Cardiac muscle cell (in vitro differentiated cells and primary cell): ENCODE results near the gene SEC22C. TPM values are rescaled to one million over a fixed set of nuclear protein-coding genes. Genes with fewer than 3 reads are reported as not detected.
A peak's percentile ranks its signal among the peaks of the same experiment; 100 is the strongest.
"Not testable (repeated sequence)": the region's sequence is repeated elsewhere in the genome, so short reads cannot be mapped to it uniquely, and the experiment has no call there.

Experiments used
- DNase-seq, 2 donors: peaks; one replicate each; pipeline versions ENCODE4 v3.0.0 to v3.0.0-alpha.2; 2010 to 2017; ENCODE audit warnings: low read depth in 1 of 2, low spot score in 1 of 2
- H3K27ac ChIP-seq: fragments of 200-600 bp; sonication (generic); 2 replicates; pipeline ENCODE4 v1.5.1; 2016
- H3K27me3 ChIP-seq: fragments of 200-600 bp; sonication (generic); 2 replicates; pipeline ENCODE4 v1.6.0; 2016; ENCODE audit warnings: control low read depth
- H3K36me3 ChIP-seq: fragments of 200-600 bp; sonication (generic); 2 replicates; pipeline ENCODE4 v1.5.1; 2016; ENCODE audit warnings: control low read depth
- H3K4me1 ChIP-seq: fragments of 200-600 bp; sonication (generic); 2 replicates; pipeline ENCODE4 v1.8.1; 2017; ENCODE audit warnings: low read depth, mild to moderate bottlenecking, mixed run types
- H3K4me3 ChIP-seq: fragments of 200-600 bp; sonication (generic); 2 replicates; pipeline ENCODE4 v1.5.1; 2016; ENCODE audit warnings: mild to moderate bottlenecking
- H3K9me3 ChIP-seq: fragments of 200-600 bp; sonication (generic); 2 replicates; pipeline ENCODE4 v1.5.1; 2017; ENCODE audit warnings: low read depth, mild to moderate bottlenecking, control low read depth
- polyA plus RNA-seq: library from polyadenylated mRNA; unstranded; fragments of >200 nt; fragmentation: Nextera tagmentation; extraction: Ambion mirVana; gene quantifications from 2 replicates; pipeline ENCODE4 v1.2.1, GENCODE V29; 2016
- total RNA-seq: library from RNA; depleted of rRNA; stranded (reverse); fragments of >200 nt; gene quantifications from 2 replicates; pipeline ENCODE4 v1.2.3, GENCODE V29; 2016
- TF ChIP-seq, protein P1 (sequence below): IDR thresholded peaks from 2 replicates; pipeline ENCODE4 v1.5.1; 2012; ENCODE audit warnings: low read depth, mild to moderate bottlenecking, low read length

Gene SEC22C
- total and polyA plus RNA-seq, 2 experiments from 2014 or later, result 30.9 to 31.6 TPM

DNA sequence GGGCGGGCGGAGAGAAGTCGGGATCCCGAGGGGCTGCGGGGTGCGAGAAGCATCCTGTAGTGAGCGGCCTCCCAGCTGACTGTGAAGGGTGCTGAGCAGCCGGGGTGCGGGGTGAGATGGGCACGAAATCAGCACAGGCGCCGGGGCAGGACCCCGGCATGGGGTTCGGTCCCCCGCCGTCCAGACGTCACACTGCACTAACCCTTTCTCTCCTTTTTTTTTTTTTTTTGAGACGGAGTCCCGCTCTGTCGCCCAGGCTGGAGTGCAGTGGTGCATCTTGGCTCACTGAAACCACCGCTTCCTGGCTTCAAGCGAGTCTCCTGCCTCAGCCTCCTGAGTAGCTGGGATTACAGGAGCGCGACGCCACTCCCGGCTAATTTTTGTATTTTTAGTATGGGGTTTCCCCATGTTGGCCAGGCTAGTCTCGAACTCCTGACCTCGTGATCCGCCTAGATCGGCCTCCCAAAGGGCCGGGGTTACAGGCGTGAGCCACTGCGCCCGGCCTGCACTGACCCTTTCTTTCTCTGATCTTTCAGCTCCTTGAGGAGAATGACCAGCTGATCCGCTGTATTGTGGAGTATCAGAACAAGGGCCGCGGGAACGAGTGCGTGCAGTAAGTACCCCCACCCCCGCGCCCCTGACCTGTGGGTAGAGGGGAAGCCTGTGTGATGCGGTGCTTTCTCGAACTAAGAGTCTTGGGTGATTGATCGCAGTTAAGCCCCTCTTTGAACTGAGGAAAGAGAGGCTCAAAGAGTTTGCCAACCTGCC is 9.4 kb upstream of the SEC22C start:
- Histone ChIP-seq H3K4me1 (no peaks in the 10 kb centered on the region), H3K36me3 (peaks cover 7% of the 10 kb centered on the region), H3K27me3 (no peaks in the 10 kb centered on the region), H3K27ac (no peak overlapping the region), H3K4me3 (peak overlapping the region; percentile 50), H3K9me3 (no peaks in the 10 kb centered on the region)
- peak in 1 of 2 donors; percentile 8 for DNase-seq
- TF ChIP-seq, protein P1, sequence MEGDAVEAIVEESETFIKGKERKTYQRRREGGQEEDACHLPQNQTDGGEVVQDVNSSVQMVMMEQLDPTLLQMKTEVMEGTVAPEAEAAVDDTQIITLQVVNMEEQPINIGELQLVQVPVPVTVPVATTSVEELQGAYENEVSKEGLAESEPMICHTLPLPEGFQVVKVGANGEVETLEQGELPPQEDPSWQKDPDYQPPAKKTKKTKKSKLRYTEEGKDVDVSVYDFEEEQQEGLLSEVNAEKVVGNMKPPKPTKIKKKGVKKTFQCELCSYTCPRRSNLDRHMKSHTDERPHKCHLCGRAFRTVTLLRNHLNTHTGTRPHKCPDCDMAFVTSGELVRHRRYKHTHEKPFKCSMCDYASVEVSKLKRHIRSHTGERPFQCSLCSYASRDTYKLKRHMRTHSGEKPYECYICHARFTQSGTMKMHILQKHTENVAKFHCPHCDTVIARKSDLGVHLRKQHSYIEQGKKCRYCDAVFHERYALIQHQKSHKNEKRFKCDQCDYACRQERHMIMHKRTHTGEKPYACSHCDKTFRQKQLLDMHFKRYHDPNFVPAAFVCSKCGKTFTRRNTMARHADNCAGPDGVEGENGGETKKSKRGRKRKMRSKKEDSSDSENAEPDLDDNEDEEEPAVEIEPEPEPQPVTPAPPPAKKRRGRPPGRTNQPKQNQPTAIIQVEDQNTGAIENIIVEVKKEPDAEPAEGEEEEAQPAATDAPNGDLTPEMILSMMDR, result no peak

DNA sequence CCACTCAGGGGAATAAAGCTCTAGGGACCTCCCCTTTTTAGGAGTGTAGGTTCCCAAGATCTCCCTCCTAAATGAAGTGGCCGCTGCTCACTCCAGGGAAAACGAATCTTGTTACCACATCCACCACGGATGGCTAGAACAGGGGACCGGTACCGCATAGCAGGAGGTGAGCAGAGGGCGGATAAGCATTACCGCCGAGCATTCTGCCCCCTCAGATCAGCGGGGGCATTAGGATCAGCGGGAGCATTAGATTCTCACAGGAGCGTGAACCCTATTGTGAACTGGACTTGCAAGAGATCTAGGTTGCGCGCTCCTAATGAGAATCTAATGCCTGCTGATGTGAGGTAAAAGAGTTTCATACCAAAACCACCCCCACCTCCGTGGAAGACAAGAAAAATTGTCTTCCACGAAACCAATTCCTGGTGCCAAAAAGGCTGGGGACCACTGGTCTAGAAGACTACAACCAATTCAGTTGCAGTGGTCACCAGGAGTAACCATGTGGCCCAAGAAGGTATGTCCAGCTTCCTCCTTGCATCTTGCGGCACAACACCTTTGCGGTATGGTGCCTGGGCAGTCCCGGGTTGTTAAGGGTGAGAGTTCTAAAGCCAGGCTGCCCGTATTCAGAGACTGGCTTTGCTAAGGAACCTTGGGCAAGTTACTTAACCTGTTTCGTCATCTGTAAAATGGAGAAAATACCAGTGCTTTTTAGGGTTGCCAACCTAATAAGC is 7.8 kb upstream of the SEC22C start:
- Histone ChIP-seq H3K27ac (no peak overlapping the region), H3K4me3 (no peak overlapping the region), H3K4me1 (no peaks in the 10 kb centered on the region), H3K36me3 (peaks cover 5% of the 10 kb centered on the region), H3K9me3 (no peaks in the 10 kb centered on the region), H3K27me3 (no peaks in the 10 kb centered on the region)
- DNase-seq, result no peak
- TF ChIP-seq, protein P1, result no peak

DNA sequence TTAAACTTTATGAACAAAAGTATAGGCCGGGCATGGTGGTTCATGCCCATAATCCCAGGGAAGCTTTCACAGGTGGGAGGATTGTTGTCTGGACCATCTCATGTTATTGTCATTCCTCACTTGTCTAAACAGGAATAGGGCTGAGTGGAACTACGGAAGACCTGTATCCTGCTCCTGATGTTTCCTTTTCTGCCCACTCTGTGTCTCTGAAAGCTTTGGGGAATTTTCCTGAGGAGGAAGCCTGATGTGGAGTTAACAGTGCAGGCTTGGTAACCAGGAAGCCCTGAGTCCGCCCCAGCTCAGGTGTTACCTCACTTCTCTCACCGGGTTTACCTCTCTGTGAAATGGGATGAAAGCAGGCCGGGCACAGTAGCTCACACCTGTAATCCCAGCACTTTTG is 6.9 kb upstream of the SEC22C start:
- DNase-seq, result no peak
- no peaks in the 10 kb centered on the region for H3K4me1 ChIP-seq
- no peak overlapping the region for H3K4me3 ChIP-seq
- H3K36me3 ChIP-seq, result no peaks in the 10 kb centered on the region
- TF ChIP-seq, protein P1, result no peak
- H3K9me3 ChIP-seq, result no peaks in the 10 kb centered on the region
- H3K27ac ChIP-seq, result no peak overlapping the region
- no peaks in the 10 kb centered on the region for H3K27me3 ChIP-seq

DNA sequence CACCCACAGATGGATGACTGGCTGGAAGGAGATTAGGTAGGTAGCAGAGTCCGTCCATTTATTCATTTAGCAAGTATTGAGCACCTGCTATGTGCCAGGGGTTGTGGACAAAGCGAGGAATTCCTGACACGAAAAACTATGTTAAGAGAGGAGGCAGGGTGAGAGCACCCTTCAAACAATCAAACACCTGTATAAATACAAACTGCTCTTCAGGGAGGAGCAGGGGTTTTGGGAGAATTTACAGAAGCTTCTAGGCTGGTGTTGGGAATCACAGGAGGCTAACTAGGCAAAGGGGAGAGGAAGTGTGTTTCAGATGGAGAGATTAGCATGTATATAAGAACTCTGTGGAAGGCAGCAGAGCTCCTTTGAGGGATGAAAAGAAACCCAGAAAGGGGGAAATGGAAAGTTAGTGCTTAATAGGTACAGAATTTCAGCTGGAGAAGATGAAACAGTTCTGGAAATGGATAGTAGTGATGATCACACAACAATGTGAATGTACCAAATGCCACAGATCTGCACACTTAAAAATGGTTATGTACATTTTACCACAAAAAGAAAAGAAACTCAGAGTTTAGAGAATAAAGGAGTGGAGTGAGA is 805 bp upstream of the SEC22C start:
- H3K27me3 ChIP-seq, result no peaks in the 10 kb centered on the region
- no peak for DNase-seq
- no peaks in the 10 kb centered on the region for H3K36me3 ChIP-seq
- H3K9me3 ChIP-seq, result no peaks in the 10 kb centered on the region
- H3K4me3 ChIP-seq, result peak overlapping the region; percentile 62
- H3K4me1 ChIP-seq, result peaks cover 12% of the 10 kb centered on the region
- TF ChIP-seq, protein P1, result no peak
- H3K27ac ChIP-seq, result peak overlapping the region; percentile 94

DNA sequence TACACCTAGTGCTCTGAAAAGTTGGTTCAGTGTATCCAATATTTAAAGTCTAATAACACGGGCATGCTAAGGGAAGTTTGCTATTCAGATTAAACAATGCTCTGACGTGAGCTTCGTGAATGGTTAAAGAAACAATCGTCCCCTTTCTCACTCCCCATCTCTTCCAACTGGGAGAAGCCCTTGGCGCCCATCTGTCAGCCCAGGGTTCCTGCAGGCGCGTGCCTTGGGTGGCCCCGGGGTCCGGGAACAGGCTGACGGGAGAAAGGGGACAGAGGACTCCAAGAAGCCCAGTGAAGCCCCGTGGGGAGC is 413 bp downstream of the SEC22C start:
- peak overlapping the region; percentile 62 for H3K4me3 ChIP-seq
- no peaks in the 10 kb centered on the region for H3K9me3 ChIP-seq
- H3K27ac ChIP-seq, result peak overlapping the region; percentile 94
- no peak for DNase-seq
- TF ChIP-seq, protein P1, result no peak
- peaks cover 12% of the 10 kb centered on the region for H3K4me1 ChIP-seq
- H3K27me3 ChIP-seq, result no peaks in the 10 kb centered on the region
- H3K36me3 ChIP-seq, result no peaks in the 10 kb centered on the region

GRCh38 chr3:42579346-42579745 is 2.4 kb downstream of the SEC22C start:
- DNase-seq, H3K4me3 ChIP-seq, H3K27ac ChIP-seq, H3K9me3 ChIP-seq, H3K36me3 ChIP-seq, H3K27me3 ChIP-seq: not testable (repeated sequence)
- peaks cover 12% of the 10 kb centered on the region for H3K4me1 ChIP-seq
